Activated effector memory CD4-positive, alpha-beta T cell treated with anti-CD3 and anti-CD28 coated beads, Interleukin-2, amount 50 U/mL, for 16 hours (primary cell): Measurements from ENCODE around the gene CACNA1C.

Experiments used
- DNase-seq: peaks from one replicate; pipeline ENCODE4 v3.0.0-alpha.2; 2020

Gene CACNA1C

DNA sequence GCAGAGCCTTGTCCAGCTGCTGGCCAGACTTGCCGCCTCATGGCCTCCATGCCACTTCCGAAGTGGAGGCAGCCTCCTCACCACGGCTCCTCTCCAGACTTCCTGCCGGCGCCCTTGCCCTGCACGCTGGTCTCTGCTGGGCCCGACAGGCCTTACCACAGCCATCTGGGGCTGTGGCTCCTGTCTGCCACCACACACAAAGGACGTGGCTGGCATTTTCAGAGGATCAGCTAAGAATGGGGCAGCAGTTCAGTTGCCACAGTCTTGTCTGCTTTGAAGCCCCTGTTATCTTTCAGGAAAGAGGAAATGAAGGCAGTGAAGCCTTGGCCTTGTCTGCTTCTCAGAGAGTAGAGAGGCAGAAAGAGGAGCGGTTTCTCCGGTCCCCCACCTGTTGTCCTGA lies 564.0 kb downstream of the CACNA1C start:
- DNase-seq, result no peak

DNA sequence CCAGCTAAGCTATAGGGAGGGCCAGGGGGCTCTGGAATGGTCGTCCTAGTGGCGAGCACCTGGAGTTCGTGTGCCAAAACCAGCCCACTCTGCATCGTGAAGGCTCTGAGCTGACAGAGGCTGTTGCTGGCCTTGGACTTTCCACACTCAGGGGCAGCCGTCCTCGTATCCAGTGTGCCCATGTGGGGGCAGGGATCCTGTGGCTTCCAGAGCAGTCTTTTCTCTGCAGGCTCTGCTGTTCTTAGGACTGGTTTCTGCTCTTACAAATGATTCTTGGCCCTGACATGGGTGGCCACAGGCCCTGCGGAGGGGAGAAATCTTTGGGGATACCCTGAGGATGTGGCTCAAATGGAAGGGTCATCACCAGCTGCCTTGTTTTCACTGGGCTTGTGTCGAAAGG lies 564.6 kb downstream of the CACNA1C start:
- DNase-seq, result no peak

DNA sequence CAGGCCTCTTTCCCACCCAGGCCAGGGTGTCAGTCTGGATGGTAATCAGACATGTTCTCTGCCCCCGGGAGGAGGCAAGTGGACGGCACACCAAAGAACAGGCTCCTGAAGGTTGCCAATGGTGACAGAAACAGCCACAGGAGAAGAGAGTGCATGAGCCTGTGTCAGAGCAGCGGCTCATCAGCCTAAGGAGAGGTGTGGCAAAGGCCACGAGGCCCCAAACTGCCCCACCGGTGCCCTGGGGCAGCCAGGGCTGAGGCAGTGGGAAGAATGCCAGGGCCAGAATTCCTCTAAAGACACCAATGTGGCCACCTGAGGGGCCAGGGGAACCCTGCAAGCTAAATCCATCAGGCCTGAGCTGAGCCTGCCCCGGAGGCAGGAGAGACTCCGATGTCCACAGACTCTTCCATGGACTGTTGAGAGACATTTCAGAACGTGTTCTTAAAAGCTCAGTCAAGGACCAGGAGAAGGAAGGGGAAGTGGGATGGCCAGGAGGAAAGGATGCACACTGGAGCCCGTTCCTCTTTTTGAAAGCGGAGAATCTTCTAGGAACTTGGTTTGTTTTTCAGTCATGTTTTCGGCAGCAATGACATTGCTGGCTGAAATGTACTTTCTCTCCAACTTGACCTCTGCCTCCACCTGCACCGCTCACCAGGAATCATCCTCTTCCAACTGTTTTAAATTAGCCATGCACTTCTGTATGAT lies 565.7 kb downstream of the CACNA1C start:
- no peak for DNase-seq

DNA sequence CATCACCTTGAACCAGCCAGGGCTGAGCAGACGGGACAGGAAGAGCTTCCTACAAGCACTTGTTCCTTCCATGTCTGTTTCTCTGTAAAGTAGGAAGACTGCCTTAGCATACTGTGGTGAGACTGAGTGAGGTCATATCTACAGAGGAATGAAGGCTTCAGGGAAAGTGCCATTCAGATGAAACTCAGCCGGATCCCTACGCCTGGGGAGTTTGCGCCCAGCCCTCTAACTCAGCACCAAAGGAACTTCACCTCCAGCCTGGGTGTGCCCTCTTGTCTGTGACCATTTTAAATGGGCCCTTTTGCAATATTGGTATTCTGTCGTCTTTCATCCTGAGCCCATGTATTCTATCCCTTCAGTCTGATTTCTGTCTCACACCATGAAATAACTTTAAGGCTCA lies 566.3 kb downstream of the CACNA1C start:
- DNase-seq, result no peak

DNA sequence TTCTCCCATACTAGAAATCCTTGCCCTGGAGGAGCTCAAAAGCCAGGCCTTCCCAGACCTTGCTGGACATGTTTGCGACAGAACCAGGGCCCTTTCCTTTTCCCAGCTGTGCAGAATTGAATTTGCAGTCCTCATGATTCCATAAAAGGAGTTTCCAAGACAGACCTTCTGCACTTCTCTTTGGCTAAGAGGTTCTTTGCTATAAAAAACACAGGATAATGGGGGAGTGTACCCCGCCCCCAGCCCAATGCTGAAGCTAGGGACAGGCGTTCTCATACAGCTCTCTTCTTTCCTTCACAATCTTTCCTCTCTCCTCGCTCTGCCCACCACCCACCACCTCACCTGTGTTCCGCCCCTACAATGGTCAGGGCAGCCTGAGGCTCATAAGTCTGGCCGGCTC lies 569.7 kb downstream of the CACNA1C start:
- no peak for DNase-seq

DNA sequence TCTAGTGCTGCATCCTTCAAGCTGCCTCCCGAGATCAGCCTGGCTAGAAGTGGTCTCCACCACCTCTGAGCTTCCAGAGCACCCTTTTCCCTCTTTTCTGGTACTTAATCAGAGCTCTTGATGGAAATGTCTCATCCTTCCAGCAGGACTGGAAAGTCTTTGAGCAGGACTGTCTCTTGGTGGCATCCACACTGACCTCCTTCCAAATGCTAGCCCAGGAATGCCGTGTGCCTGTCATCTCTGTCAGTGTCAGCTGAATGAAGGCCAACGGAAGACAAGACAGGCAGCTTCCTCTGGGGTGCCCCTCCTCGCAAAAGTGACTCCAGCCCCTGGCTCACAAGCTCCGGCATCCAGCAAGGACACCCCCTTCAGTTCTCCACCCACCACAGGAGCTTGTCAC lies 570.7 kb downstream of the CACNA1C start:
- DNase-seq, result no peak

DNA sequence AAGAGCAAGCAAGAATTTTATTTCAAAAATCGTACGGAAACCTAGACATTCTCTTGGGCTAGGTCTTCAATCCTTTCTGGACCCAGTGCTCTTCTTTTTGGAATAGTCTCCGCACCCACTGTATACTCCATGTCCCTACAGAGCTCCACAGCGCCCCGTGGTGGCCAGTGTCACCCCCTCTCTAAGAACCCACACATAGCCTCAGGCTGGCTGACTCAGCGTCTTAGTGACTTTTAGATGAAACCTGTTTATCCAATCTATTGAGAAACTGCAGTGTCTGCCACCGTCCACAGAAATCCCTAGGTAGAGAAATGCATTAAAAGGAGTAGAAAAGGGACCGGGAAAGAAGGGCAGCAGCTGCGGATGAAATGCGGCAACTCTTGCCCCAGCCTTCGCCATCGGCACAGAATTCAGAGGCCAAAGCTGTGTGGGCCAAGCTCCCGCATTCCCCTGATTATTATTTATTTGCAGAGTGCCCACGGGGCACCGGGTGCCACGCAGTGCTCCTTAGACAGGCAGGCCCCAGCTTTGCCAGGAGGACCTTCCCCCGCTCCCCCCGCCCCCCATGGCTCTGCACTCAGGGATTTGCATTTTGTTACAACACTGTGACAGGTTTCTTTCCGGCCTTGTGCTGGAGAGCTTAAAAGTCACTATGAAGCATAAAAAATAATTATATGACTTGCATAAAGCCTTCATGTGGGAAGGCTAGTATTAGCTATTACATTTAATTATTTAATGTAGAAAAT lies 571.9 kb downstream of the CACNA1C start:
- DNase-seq, result no peak

DNA sequence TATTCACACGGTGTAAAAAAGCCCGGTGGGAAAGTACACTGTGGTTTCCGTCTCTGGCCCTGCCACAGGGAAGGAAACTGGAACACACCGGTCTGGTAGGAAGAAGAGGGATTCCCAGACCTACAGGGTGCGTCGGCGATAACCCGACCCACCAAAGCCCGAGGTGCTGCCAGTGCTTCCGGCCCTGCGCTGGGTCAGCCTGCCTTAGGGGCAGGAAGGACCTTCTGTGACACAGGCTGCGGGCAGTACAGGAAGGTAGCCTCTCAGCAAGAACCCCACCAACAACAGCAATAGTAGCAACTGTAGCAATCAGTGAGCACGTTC lies 572.5 kb downstream of the CACNA1C start:
- no peak for DNase-seq

DNA sequence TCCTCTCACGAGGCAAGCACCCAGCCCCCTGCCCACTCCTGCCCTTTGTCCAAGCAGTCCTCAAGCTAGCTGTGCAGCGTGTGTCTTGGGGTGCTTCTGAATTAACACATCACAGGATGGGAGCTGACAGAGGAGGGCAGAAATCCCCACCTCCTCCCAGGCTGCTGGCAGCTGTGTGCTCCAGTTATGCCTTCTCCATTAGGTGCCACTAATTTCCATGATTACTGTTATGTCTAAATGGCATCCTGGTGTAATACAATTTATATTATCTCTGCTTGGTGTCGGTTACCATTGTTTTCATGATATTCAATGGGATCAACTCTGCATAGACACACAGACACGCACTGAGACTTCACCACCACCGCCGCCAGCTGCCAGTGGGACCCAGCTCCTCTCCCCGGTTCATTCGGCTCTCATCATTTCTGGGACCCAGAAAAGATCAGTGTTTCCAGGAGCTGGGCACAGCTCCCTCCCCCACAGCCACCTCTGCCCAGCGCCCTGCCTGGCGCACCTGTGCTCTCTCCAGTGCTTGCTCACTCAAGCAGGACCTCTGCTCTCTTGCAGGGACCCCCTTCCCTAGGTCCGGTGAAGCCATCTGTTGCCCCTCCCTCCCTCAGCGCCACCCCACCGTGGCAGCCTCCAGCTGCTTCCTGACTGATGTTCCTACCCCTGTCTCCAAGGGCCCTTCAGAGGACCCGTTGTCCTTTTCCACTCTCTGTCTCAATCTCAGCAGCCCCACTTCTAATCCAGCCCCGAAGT lies 574.5 kb downstream of the CACNA1C start:
- no peak for DNase-seq

DNA sequence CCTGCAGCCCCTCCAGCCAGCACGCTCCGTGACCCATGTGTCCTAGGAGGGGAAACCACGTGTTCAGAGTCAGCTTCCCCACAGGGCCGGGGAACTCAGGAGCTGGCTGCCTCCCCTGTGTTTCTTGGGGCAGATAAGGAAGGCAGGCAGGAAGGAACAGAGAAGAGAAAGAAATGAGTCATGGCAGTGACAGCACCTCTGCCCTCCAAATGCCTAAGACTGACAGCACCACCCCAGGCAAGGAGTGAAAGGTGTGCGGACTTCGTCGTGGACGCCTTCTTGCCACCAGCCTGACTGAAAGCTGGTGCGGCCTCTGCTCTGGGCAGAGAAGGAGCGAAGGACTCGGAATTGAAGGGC lies 575.0 kb downstream of the CACNA1C start:
- DNase-seq, result no peak

DNA sequence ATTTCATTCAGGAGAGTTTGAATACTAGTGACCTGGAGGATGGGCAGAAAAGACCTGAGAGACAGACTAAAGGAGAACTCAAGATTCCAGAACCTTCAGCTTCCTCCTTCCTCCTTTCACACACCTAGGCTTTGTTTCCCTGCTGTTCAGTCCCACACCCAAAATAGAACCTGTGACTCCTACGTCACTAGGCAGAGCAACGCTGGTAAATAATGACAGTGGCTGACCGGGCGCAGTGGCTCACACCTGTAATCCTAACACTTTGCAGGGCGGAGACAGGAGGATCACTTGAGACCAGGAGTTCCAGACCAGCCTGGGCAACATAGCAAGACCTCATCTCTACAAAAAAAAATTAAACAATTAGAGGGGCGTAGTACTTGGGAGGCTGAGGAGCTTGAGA lies 575.6 kb downstream of the CACNA1C start:
- no peak for DNase-seq

DNA sequence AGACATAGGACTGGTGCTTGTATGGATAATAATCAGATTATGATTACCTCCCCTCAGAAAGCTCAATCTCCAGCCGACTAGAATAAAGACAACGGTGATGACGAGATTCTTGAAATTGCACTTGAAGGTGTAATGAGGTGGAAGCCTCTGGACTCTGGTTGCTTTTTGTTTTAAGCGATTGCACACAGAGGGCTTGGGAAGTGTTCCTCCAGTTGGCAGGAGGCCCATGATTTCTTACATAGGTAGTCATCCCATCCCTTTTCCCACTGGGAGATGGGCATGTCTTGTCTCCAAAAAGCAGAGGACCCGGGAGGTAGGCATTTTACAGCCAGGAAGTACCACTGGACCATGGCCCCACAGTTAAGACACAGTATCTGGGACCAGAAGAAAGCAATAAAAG lies 576.3 kb downstream of the CACNA1C start:
- DNase-seq, result no peak

DNA sequence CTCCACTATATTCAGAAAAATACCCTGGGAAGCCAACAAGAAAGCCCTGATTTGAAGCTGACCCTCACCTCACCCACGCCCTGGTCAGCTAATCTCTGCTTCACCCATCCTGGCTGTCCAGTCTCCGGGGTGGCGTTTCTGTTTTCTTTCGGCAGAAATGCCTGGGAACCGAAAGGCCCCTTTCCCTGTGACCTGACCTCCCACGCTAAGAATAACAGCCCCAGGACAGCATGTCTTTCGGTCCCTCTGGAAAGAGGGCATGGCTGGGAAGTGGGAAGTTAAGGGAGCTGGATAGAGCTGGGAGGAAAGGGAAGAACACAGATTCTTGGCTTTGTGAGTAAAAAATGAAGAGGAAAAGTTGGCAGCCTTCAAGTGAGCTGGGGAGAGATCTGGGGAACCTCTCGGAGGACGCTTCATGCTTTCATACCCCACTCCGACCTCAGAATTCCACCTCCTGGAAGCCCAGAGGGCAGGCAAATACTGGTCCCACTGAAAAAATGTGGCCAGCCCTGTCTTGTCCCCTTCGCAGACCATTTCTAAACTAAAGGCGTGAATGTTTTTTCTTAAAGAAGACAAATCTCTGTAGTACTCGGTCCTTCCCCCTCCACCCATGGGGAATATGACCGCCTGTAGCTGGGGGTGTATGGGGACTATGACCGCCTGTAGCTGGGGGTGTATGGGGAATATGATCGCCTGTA lies 579.0 kb downstream of the CACNA1C start:
- no peak for DNase-seq

DNA sequence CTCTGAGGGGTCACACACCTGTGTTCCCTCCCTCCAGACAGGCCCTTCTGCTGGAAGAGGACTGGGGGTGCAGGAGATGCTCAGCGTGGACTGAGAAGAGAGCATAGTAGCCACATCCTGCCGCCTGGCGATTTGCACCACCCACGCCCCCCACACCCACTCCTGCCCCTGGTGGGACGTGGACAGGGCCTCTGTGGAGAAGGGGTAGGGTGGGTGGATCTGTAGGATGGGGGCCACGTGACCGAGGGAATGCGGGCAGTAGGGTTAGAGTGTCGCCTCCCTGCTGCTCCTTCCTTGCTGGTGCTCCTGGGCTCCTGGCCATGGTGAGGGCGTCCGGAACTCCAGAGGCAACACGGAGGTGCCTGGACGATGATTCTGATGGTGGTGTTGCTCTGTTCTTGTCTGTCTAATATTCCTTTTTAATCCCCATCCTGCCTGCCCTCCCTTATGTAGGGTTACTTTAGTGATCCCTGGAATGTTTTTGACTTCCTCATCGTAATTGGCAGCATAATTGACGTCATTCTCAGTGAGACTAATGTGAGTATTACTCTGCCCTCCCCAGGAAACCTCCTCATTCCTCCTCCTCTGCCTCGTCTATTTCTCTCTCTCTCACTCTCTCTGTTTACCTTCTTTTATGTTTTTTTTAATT lies 580.5 kb downstream of the CACNA1C start:
- DNase-seq, result no peak

DNA sequence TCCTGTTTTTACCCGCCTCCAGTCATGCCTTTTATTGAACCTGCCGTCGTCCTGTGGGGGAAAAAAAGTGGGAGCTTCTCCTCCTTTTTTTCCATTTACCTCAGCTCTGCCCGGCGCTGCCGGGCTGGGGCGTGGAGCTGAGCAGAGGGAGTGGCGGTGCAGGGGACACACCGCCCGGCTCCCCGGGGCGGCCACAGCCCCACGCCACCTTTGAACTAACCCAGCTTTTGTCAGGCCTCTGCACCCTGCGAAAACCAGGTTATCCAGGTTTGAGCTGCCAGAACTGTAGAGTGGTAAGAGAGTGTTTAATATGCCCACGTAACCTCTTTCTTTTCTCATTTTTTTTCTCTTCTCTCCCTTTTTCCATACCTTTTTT lies 581.0 kb downstream of the CACNA1C start:
- peak; percentile 22 for DNase-seq

DNA sequence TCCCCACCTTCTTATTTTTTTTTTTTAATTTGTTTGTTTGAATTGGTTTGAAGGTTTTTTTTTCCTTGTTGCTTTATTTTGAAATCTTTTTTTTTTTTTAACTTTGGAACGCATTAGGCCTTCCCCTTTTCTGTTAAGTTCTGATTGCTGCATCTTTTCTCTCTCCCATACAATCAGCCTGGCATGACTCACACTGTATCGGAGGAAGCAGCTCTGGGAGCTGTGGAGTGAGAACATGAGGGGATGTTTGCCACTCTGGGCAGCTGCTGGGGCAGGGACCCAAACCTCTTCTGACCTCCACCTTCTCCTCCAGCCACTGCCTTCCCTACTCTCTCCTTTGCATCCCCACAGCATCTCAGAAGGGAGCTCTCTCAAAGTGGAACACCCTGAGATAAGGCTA lies 581.7 kb downstream of the CACNA1C start:
- DNase-seq, result no peak

DNA sequence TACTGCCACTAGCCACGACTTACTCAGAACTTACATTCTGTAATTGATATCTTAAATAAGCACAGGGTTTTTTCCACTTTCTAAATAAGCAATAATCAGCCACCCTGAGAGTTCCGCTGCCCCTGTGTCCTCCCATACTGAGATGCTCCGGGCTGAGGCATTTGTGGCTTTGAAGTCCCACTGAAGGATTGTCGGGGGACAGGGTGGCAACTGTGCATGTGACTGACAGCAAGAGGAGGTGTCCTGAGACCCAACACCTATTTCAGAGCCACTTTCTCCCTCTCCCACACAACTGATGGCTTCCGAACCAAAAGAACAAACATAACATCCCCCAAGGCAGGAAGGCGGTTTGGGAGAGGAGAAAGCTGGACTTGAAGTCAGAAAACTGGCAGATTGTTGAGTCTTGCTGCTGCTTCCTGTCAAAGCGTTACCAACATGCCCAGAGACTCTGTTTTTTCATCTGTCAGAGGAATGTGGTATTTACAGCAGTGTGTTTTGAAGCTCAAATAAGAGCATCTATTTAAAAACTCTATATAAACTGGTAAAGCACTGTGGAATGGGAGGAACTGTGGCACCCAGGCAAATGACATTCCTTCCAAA lies 584.1 kb downstream of the CACNA1C start:
- DNase-seq, result peak; percentile 46

DNA sequence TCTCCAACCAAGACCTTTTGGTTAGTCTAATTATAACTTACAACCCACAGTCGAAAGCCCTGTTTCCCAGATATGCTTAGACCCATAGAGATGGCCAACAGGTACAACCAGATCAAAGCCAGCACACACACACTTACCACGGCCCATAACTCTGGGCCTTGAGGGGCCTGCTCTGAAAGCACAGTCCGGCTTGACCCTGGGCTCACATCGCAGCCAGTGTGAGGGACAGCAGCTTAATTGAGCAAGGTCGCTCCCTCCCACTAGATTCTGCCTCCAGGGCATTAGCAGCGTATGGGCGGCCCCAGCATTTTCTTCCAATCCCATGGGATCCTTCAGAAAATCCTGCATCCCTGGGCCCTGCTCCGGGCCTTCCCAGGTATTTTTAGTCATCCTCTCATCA lies 584.6 kb downstream of the CACNA1C start:
- no peak for DNase-seq

DNA sequence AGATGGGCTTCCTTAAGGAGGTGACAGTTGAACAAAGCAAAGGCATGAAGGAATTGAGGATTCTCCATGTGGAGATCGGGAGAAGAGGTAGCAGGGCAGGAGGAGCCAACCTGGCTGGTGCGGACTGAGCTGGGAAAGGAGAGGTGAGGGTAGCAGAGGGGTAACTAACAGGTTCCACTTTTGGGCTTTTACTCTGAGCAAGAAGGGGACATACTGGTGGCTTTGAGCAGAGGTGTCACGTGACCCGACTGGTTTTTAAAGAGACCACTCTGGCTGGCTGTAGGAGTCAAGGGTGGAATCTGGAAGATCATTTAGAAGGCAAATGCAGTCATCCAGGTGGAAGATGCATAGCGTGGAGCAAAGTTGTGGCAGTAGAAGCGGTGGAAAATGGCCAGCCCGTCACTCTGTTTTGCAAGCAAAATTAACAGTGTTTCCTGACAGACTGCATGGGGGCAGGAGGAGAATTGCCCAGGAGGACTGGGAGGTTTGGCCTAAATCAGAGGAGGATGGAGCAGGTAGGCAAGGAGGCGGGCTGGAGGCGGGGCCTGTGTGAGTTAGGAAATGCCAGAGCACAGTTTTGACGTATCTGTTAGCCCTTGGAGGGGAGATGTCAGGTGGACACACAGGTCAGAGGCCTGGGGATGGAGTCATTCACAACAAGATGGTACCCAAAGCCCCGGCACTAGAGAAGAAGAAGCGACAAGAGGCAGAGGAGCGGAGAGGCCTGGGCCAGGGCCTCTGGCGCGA lies 585.7 kb downstream of the CACNA1C start:
- no peak for DNase-seq

DNA sequence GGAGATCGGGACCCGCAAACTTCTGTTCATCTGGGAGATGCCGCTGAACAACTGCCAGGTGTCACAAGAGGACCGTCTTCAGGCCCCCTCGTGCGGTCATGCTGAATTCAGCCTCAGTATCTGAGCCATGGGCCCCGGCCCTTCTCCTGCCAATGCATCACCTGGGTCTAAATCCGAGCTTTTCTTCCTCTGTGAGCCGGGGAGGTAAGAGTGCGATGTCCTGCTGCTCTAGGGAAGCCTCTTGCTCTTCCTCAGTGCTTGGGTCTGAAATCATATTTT lies 586.2 kb downstream of the CACNA1C start:
- DNase-seq, result no peak

DNA sequence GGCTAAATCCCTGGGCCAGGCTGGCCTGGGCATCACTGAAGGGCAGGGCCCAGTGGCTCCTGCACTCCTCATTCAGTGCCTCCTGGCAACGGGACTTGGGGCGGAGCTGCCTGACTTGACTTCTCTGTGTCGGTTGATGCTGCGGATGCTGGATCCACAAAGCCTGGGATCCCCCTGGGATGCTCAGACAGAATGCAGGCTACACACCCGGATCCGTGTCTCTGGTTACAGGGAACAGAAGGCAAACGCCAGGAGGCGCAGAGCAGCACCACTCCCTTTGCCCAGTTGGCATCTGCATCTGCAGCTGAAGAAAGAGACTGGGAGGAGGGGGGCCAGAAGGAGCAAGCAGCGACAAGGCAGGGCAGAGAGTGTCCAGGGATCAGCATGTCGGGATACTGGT lies 587.5 kb downstream of the CACNA1C start:
- DNase-seq, result no peak

DNA sequence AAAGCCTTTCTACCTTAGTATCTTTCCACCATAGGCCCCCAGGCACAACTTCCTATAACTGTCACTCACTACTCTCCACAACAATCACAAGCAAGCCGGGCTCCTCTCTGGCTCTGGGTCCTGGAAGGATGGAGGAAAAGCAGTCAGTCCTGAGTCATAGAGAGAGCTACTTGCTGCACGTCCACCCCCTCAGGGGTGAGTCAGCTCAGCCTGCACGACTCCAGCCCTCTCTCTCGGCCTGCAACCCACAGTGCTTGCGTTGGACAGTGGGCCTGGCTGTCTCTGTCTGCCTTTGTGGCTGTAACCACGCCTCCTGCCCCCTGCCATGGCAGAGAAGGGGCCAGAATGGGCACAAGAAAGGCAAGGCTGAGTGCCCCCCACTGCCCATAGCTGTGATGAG lies 587.9 kb downstream of the CACNA1C start:
- DNase-seq, result no peak
